Endodermal cell (in vitro differentiated cells): ENCODE data around the gene FXN. TPM values are rescaled to one million over a fixed set of nuclear protein-coding genes. Genes with fewer than 3 reads are reported as not detected.

Experiments used
- DNase-seq: peaks from one replicate; pipeline ENCODE4 v3.0.0-alpha.2; 2017
- H3K27ac ChIP-seq: 2 replicates; pipeline ENCODE4 v1.5.1; 2013; ENCODE audit warnings: mild to moderate bottlenecking, low read depth, low read length, moderate library complexity
- H3K27me3 ChIP-seq: 2 replicates; pipeline ENCODE4 v1.6.1; 2013; ENCODE audit warnings: mild to moderate bottlenecking, low read length, moderate library complexity; ENCODE audit not compliant: insufficient read depth, control insufficient read depth, poor library complexity, severe bottlenecking
- H3K36me3 ChIP-seq: 2 replicates; pipeline ENCODE4 v1.7.0; 2013; ENCODE audit warnings: mild to moderate bottlenecking, low read length, moderate library complexity; ENCODE audit not compliant: control insufficient read depth, insufficient read depth
- H3K4me1 ChIP-seq: one replicate; pipeline ENCODE4 v1.7.0; 2013; ENCODE audit warnings: low read length; ENCODE audit not compliant: control insufficient read depth, insufficient read depth
- H3K4me3 ChIP-seq: 2 replicates; pipeline ENCODE4 v1.5.1; 2013; ENCODE audit warnings: mild to moderate bottlenecking, low read length, moderate library complexity
- H3K9ac ChIP-seq: 2 replicates; pipeline ENCODE4 v1.6.1; 2013; ENCODE audit warnings: mild to moderate bottlenecking, low read length, moderate library complexity; ENCODE audit not compliant: poor library complexity, severe bottlenecking; ENCODE audit errors: extremely low read depth
- H3K9me3 ChIP-seq: 2 replicates; pipeline ENCODE4 v1.6.1; 2013; ENCODE audit warnings: mild to moderate bottlenecking, low read length, moderate library complexity; ENCODE audit not compliant: control insufficient read depth
- H3K27ac Mint-ChIP-seq: 2 replicates; pipeline ENCODE4 v1.8.0; 2020; ENCODE audit warnings: mixed read lengths
- H3K27me3 Mint-ChIP-seq: 2 replicates; pipeline ENCODE4 v1.8.0; 2021; ENCODE audit warnings: mild to moderate bottlenecking, mixed read lengths; ENCODE audit not compliant: insufficient read depth
- H3K36me3 Mint-ChIP-seq: 2 replicates; pipeline ENCODE4 v1.8.0; 2020; ENCODE audit warnings: low read depth, mixed read lengths
- H3K4me1 Mint-ChIP-seq: 2 replicates; pipeline ENCODE4 v1.8.0; 2020; ENCODE audit warnings: mixed read lengths
- H3K4me3 Mint-ChIP-seq: 2 replicates; pipeline ENCODE4 v1.8.0; 2020; ENCODE audit warnings: mild to moderate bottlenecking, moderate library complexity, mixed read lengths
- H3K9me3 Mint-ChIP-seq: 2 replicates; pipeline ENCODE4 v1.8.0; 2020; ENCODE audit warnings: mild to moderate bottlenecking, mixed read lengths
- CTCF ChIP-seq: fragments of 200-600 bp; sonication (generic); conservative IDR thresholded peaks from 2 replicates; pipeline ENCODE4 v1.5.0; 2021; ENCODE audit warnings: antibody characterized with exemption, mild to moderate bottlenecking
- WGBS, 2 experiments: methylation state at CpG; one replicate each; pipeline versions ENCODE4 v1.1.5 to v1.1.7; 2013; ENCODE audit warnings: missing lambda C conversion rate in 2 of 2, mixed read lengths in 1 of 2; ENCODE audit not compliant: insufficient coverage in 1 of 2, insufficient read length in 1 of 2; 5-methylcytosine and 5-hydroxymethylcytosine counted together
- total RNA-seq, 2 donors: library from RNA; stranded (reverse); fragmentation: NEBNext Ultra II Directional in 1 of 2; extraction: Animal tissue kit (Norgen Biotek cat#: 25700) in 1 of 2; gene quantifications; 2 replicates in 1 of 2; 3 replicates in 1 of 2; pipeline ENCODE4 v1.2.1, GENCODE V29; 2021

FXN gene
- total RNA-seq, 2 donors from 2014 or later = 33.0 to 34.1 TPM

- peaks cover 5% of the 10 kb centered on the region for H3K36me3 Mint-ChIP-seq
- Histone ChIP-seq H3K27me3 (no peaks in the 10 kb centered on the region), H3K27ac (no peak overlapping the region), H3K9me3 (no peaks in the 10 kb centered on the region), H3K36me3 (peaks cover 14% of the 10 kb centered on the region), H3K9ac (no peak overlapping the region), H3K4me1 (no peaks in the 10 kb centered on the region), H3K4me3 (no peak overlapping the region)
- WGBS, 2 experiments = 86 to 89% methylated on average over 1 to 2 of the region's 2 CpGs
- no peak for DNase-seq
- H3K27me3 Mint-ChIP-seq = no peaks in the 10 kb centered on the region
- TF ChIP-seq CTCF = no peak
- H3K9me3 Mint-ChIP-seq = no peaks in the 10 kb centered on the region
- peaks cover 4% of the 10 kb centered on the region for H3K4me1 Mint-ChIP-seq
- no peak overlapping the region for H3K27ac Mint-ChIP-seq
- no peak overlapping the region for H3K4me3 Mint-ChIP-seq
Observed at GRCh38 chr9:69074801-69075200, 39.2 kb downstream of the FXN start.

- H3K9ac ChIP-seq = no peak overlapping the region
- H3K27ac ChIP-seq = no peak overlapping the region
- Mint-ChIP-seq H3K4me3 (no peak overlapping the region), H3K36me3 (peaks cover 8% of the 10 kb centered on the region), H3K27ac (no peak overlapping the region), H3K27me3 (no peaks in the 10 kb centered on the region), H3K4me1 (peaks cover 4% of the 10 kb centered on the region), H3K9me3 (no peaks in the 10 kb centered on the region)
- DNase-seq = no peak
- 92 to 95% methylated on average over 2 to 5 of the region's 5 CpGs for WGBS, 2 experiments
- H3K36me3 ChIP-seq = peaks cover 14% of the 10 kb centered on the region
- H3K4me1 ChIP-seq = no peaks in the 10 kb centered on the region
- TF ChIP-seq CTCF = no peak
- H3K4me3 ChIP-seq = no peak overlapping the region
- H3K9me3 ChIP-seq = peaks cover 6% of the 10 kb centered on the region
- no peaks in the 10 kb centered on the region for H3K27me3 ChIP-seq
Observed at GRCh38 chr9:69076550-69076949, 41.0 kb downstream of the FXN start.

- H3K36me3 ChIP-seq = peaks cover 6% of the 10 kb centered on the region
- H3K9me3 Mint-ChIP-seq = no peaks in the 10 kb centered on the region
- H3K4me3 ChIP-seq = no peak overlapping the region
- peaks cover 8% of the 10 kb centered on the region for H3K36me3 Mint-ChIP-seq
- H3K27me3 ChIP-seq = no peaks in the 10 kb centered on the region
- TF ChIP-seq CTCF = no peak
- no peak overlapping the region for H3K4me3 Mint-ChIP-seq
- no peak for DNase-seq
- H3K27ac Mint-ChIP-seq = no peak overlapping the region
- no peaks in the 10 kb centered on the region for H3K27me3 Mint-ChIP-seq
- peaks cover 8% of the 10 kb centered on the region for H3K9me3 ChIP-seq
- H3K9ac ChIP-seq = no peak overlapping the region
- WGBS, 2 experiments = 79 to 93% methylated on average over 2 of the region's 2 CpGs
- H3K4me1 Mint-ChIP-seq = peaks cover 4% of the 10 kb centered on the region
- H3K27ac ChIP-seq = no peak overlapping the region
- H3K4me1 ChIP-seq = no peaks in the 10 kb centered on the region
Observed at GRCh38 chr9:69078069-69078468, 42.5 kb downstream of the FXN start.
